Measurements from ENCODE around the gene IGSF22. TPM values are rescaled to one million over a fixed set of nuclear protein-coding genes. Genes with fewer than 3 reads are reported as not detected.
"Not testable (repeated sequence)": the region's sequence is repeated elsewhere in the genome, so short reads cannot be mapped to it uniquely, and the experiment has no call there.

IGSF22 gene
- total RNA-seq, 4 donors from 2014 or later, result 0.33 to 0.93 (median 0.78) TPM; not detected in 1

DNA sequence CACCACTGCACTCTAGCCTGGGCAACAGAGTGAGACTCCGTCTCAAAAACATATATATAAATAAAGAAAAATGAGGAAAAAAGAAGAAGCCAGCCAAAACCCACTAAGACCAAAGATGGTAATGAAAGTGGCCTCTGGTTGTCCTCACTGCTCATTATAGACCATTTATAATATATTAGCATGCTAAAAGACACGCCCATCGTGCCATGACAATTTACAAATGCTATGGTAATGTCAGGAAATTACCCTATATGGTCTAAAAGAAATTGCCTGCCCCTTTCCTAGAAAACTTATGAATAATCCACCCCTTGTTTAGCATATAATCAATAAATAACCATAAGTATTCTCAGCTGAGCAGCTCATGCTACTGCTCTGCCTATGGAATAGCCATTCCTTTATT, 43.5 kb downstream of the IGSF22 start:
- intact Hi-C loops (cut with DNase I), result no loop called here
- 85 to 92% methylated on average over 3 of the region's 3 CpGs for WGBS, 2 donors
- no peak for TF ChIP-seq POLR2A (IDR thresholded peaks at IDR 0.05)
- TF ChIP-seq, protein P1, sequence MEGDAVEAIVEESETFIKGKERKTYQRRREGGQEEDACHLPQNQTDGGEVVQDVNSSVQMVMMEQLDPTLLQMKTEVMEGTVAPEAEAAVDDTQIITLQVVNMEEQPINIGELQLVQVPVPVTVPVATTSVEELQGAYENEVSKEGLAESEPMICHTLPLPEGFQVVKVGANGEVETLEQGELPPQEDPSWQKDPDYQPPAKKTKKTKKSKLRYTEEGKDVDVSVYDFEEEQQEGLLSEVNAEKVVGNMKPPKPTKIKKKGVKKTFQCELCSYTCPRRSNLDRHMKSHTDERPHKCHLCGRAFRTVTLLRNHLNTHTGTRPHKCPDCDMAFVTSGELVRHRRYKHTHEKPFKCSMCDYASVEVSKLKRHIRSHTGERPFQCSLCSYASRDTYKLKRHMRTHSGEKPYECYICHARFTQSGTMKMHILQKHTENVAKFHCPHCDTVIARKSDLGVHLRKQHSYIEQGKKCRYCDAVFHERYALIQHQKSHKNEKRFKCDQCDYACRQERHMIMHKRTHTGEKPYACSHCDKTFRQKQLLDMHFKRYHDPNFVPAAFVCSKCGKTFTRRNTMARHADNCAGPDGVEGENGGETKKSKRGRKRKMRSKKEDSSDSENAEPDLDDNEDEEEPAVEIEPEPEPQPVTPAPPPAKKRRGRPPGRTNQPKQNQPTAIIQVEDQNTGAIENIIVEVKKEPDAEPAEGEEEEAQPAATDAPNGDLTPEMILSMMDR (IDR thresholded peaks at IDR 0.05), result no peak

GRCh38 chr11:18681949-18682348, 44.0 kb downstream of the IGSF22 start:
- H3K27ac ChIP-seq; DNase-seq; H3K4me3 ChIP-seq (replicated peaks in 1 of 3); H3K36me3 ChIP-seq; intact Hi-C loops (cut with DNase I); H3K27me3 ChIP-seq; H3K4me1 ChIP-seq; H3K9me3 ChIP-seq: not testable (repeated sequence)
- 77 to 83% methylated on average over 1 of the region's 1 CpG for WGBS, 2 donors

More for the DNA sequence above, 43.5 kb downstream of the IGSF22 start:
- H3K27me3 ChIP-seq, result no peaks in the 10 kb centered on the region
- DNase-seq, result no peak
- no peaks in the 10 kb centered on the region for H3K4me1 ChIP-seq
- H3K4me3 ChIP-seq (replicated peaks in 1 of 3), result no peak overlapping the region
- no peaks in the 10 kb centered on the region for H3K36me3 ChIP-seq
- no peak overlapping the region for H3K27ac ChIP-seq
- no peaks in the 10 kb centered on the region for H3K9me3 ChIP-seq

DNA sequence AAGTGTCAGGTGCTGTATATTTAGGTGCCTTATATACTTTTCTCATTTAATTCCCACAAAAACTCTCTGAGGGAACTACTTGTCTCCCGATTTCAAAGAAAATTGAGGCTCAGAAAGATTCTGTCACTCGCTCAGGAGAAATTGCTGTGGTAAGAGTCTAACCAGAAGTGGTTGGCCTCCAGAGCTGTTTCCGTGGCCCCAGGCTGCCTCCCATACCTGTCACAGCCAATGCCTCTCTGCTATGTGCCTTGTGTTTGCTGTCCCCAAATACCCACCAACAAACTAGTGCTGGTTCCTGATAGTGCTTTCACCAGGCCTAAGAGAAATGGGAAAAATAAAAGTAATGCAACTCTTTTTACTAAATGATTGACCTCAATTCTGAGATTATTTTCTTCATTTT, 48.4 kb downstream of the IGSF22 start:
- WGBS, 2 donors, result 80 to 91% methylated on average over 3 of the region's 3 CpGs
- intact Hi-C loops (cut with DNase I), result no loop called here

GRCh38 chr11:18676803-18677202, 49.2 kb downstream of the IGSF22 start:
- no peak for TF ChIP-seq POLR2A (IDR thresholded peaks at IDR 0.05)
- TF ChIP-seq, protein P1 (IDR thresholded peaks at IDR 0.05), result no peak
- Histone ChIP-seq H3K4me3 (replicated peaks in 1 of 3) (no peak overlapping the region), H3K36me3 (no peaks in the 10 kb centered on the region), H3K27me3 (no peaks in the 10 kb centered on the region), H3K4me1 (no peaks in the 10 kb centered on the region), H3K9me3 (no peaks in the 10 kb centered on the region), H3K27ac (no peak overlapping the region)
- intact Hi-C loops (cut with DNase I), result no loop called here
- WGBS, 2 donors, result 77 to 94% methylated on average over 4 of the region's 4 CpGs
- no peak for DNase-seq

More for the DNA sequence above, 48.4 kb downstream of the IGSF22 start:
- no peak for TF ChIP-seq POLR2A (IDR thresholded peaks at IDR 0.05)
- TF ChIP-seq, protein P1 (IDR thresholded peaks at IDR 0.05), result no peak
- Histone ChIP-seq H3K4me3 (replicated peaks in 1 of 3) (no peak overlapping the region), H3K27me3 (no peaks in the 10 kb centered on the region), H3K9me3 (no peaks in the 10 kb centered on the region), H3K36me3 (no peaks in the 10 kb centered on the region), H3K27ac (no peak overlapping the region), H3K4me1 (no peaks in the 10 kb centered on the region)
- no peak for DNase-seq

GRCh38 chr11:18672209-18672608, 53.8 kb downstream of the IGSF22 start:
- WGBS, 2 donors, result 74 to 76% methylated on average over 7 of the region's 7 CpGs
- H3K27me3 ChIP-seq; H3K4me1 ChIP-seq; H3K27ac ChIP-seq; H3K36me3 ChIP-seq; intact Hi-C loops (cut with DNase I); DNase-seq; H3K9me3 ChIP-seq; H3K4me3 ChIP-seq (replicated peaks in 1 of 3): not testable (repeated sequence)

DNA sequence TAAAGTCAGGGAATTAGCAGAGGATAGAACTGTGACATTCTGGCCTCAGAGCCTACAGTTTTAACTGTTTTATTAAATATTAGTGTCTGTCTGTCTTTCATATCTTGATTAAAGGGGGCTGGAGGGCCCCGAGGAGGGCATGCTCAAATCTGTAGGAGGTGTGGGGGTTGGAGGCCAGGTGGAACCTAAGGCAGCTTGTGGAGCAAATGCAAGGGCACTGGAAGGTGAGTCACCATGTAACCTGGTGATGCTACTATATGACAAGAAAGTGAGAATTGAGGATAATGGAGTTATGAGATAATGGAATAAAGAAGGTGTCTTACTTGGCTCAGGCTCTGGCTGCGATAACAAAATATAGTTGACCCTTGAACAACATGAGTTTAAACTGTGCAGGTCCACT, 54.7 kb downstream of the IGSF22 start:
- intact Hi-C loops (cut with DNase I), result no loop called here
- no peaks in the 10 kb centered on the region for H3K4me1 ChIP-seq
- no peaks in the 10 kb centered on the region for H3K9me3 ChIP-seq
- TF ChIP-seq, protein P1 (IDR thresholded peaks at IDR 0.05), result no peak
- no peak for TF ChIP-seq POLR2A (IDR thresholded peaks at IDR 0.05)
- no peak overlapping the region for H3K4me3 ChIP-seq (replicated peaks in 1 of 3)
- WGBS, 2 donors, result 85 to 86% methylated on average over 2 of the region's 2 CpGs
- no peaks in the 10 kb centered on the region for H3K27me3 ChIP-seq
- no peak overlapping the region for H3K27ac ChIP-seq
- no peak for DNase-seq
- H3K36me3 ChIP-seq, result no peaks in the 10 kb centered on the region

Data from thyroid gland (tissue), 4 donors.